Activated CD4-positive, alpha-beta T cell treated with anti-CD3 and anti-CD28 coated beads for 1 hour (primary cell): ENCODE measurements around the gene VOPP1.
"Not testable (repeated sequence)": the region's sequence is repeated elsewhere in the genome, so short reads cannot be mapped to it uniquely, and the experiment has no call there.

ENCODE experiments used
- DNase-seq: peaks from one replicate; pipeline ENCODE4 v3.0.0-alpha.2; 2020

Gene VOPP1

GRCh38 chr7:55484834-55485233 is 87.5 kb downstream of the VOPP1 start:
- no peak for DNase-seq

GRCh38 chr7:55484241-55484640 is 88.1 kb downstream of the VOPP1 start:
- DNase-seq: no peak

- DNase-seq: no peak
Observed at GRCh38 chr7:55483046-55483445, 89.3 kb downstream of the VOPP1 start.

- no peak for DNase-seq
Observed at GRCh38 chr7:55481155-55481554, 91.1 kb downstream of the VOPP1 start.

GRCh38 chr7:55478700-55479099 is 93.6 kb downstream of the VOPP1 start:
- DNase-seq: no peak

- DNase-seq: no peak
Observed at GRCh38 chr7:55477781-55478374, 94.4 kb downstream of the VOPP1 start.

- no peak for DNase-seq
Observed at GRCh38 chr7:55476852-55477780, 95.2 kb downstream of the VOPP1 start.

GRCh38 chr7:55475855-55476803 is 96.2 kb downstream of the VOPP1 start:
- no peak for DNase-seq

- no peak for DNase-seq
Observed at GRCh38 chr7:55474944-55475854, 97.1 kb downstream of the VOPP1 start.

- DNase-seq: no peak
Observed at GRCh38 chr7:55473932-55474331, 98.4 kb downstream of the VOPP1 start.

GRCh38 chr7:55472928-55473725 is 99.2 kb downstream of the VOPP1 start:
- no peak for DNase-seq

GRCh38 chr7:55472406-55472805 is 99.9 kb downstream of the VOPP1 start:
- not testable (repeated sequence) for DNase-seq

- not testable (repeated sequence) for DNase-seq
Observed at GRCh38 chr7:55471594-55471993, 100.7 kb downstream of the VOPP1 start.

GRCh38 chr7:55470261-55470660 is 102.0 kb downstream of the VOPP1 start:
- no peak for DNase-seq

GRCh38 chr7:55469721-55470120 is 102.6 kb downstream of the VOPP1 start:
- DNase-seq: no peak

GRCh38 chr7:55469271-55469681 is 103.0 kb downstream of the VOPP1 start:
- no peak for DNase-seq

GRCh38 chr7:55468495-55468894 is 103.8 kb downstream of the VOPP1 start:
- DNase-seq: no peak

GRCh38 chr7:55467047-55467593 is 105.2 kb downstream of the VOPP1 start:
- DNase-seq: no peak

GRCh38 chr7:55465691-55466090 is 106.6 kb downstream of the VOPP1 start:
- DNase-seq: no peak

- no peak for DNase-seq
Observed at GRCh38 chr7:55464422-55464821, 107.9 kb downstream of the VOPP1 start.
